Ascending aorta (tissue), 2 donors: ENCODE measurements around the gene TRIM29. TPM values are rescaled to one million over a fixed set of nuclear protein-coding genes. Genes with fewer than 3 reads are reported as not detected.

Experiments used
- DNase-seq, 2 donors: peaks; one replicate each; pipeline ENCODE4 v3.0.0-alpha.2; 2019; ENCODE audit warnings: low spot score in 2 of 2
- H3K27ac ChIP-seq, 2 donors: fragments of 200-600 bp; sonication (generic); one replicate each; pipeline ENCODE4 v1.5.1; 2016 to 2017; ENCODE audit warnings: mild to moderate bottlenecking in 1 of 2
- H3K27me3 ChIP-seq: fragments of 200-600 bp; sonication (generic); one replicate; pipeline ENCODE4 v1.5.1; 2017
- H3K36me3 ChIP-seq, 2 donors: fragments of 200-600 bp; sonication (generic); one replicate each; pipeline ENCODE4 v1.5.1; 2016
- H3K4me1 ChIP-seq, 2 donors: fragments of 200-600 bp; sonication (generic); one replicate each; pipeline ENCODE4 v1.5.1; 2016 to 2017; ENCODE audit warnings: mild to moderate bottlenecking in 1 of 2
- H3K4me3 ChIP-seq, 2 donors: fragments of 200-600 bp; sonication (generic); one replicate each; pipeline ENCODE4 v1.5.1; 2016 to 2017; ENCODE audit warnings: mild to moderate bottlenecking in 1 of 2
- H3K9me3 ChIP-seq, 2 donors: fragments of 200-600 bp; sonication (generic); one replicate each; pipeline ENCODE4 v1.5.1; 2016
- CTCF ChIP-seq, 3 experiments: fragments of 200-600 bp in 2 of 3; fragments of 450-650 bp in 1 of 3; sonication (generic) in 2 of 3; IDR thresholded peaks; one replicate each; pipeline ENCODE4 v1.5.1; 2016 to 2019; ENCODE audit warnings: antibody characterized with exemption in 3 of 3, mild to moderate bottlenecking in 1 of 3, moderate library complexity in 1 of 3
- intact Hi-C: fragments of 100-400 bp; cut with DNase I; formaldehyde crosslinking; loops from one replicate; pipeline ENCODE4 v1.15.1; 2023
- total RNA-seq: library from RNA; depleted of rRNA; stranded (reverse); fragments of >200 nt; gene quantifications from one replicate; pipeline ENCODE4 v1.1.0, GENCODE V29; 2016

Gene TRIM29
- total RNA-seq, 1 donor from 2014 or later, result 0.43 TPM

- no peaks in the 10 kb centered on the region for H3K27me3 ChIP-seq
- DNase-seq, result peak in 1 of 2 donors; percentile 58
- intact Hi-C loops, result no loop called here
- H3K36me3 ChIP-seq, result no peaks in the 10 kb centered on the region
- TF ChIP-seq CTCF (IDR thresholded peaks at IDR 0.05), result no peak
- H3K27ac ChIP-seq, result no peak overlapping the region
- peaks cover 0 to 6% of the 10 kb centered on the region in 2 donors for H3K4me1 ChIP-seq
- no peak overlapping the region for H3K4me3 ChIP-seq
- H3K9me3 ChIP-seq, result no peaks in the 10 kb centered on the region
These were observed 74.1 kb downstream of the TRIM29 start for GRCh38 chr11:120063686-120064340.

GRCh38 chr11:120062561-120062930, 75.4 kb downstream of the TRIM29 start:
- Histone ChIP-seq H3K4me1 (peaks cover 0 to 6% of the 10 kb centered on the region in 2 donors), H3K9me3 (no peaks in the 10 kb centered on the region), H3K27ac (no peak overlapping the region), H3K36me3 (no peaks in the 10 kb centered on the region), H3K4me3 (no peak overlapping the region), H3K27me3 (no peaks in the 10 kb centered on the region)
- DNase-seq, result peak in 1 of 2 donors; percentile 39
- no peak for TF ChIP-seq CTCF (IDR thresholded peaks at IDR 0.05)
- intact Hi-C loops, result no loop called here

GRCh38 chr11:120061761-120062560, 76.0 kb downstream of the TRIM29 start:
- peak in 1 of 3 experiments; percentile 26 for TF ChIP-seq CTCF (IDR thresholded peaks at IDR 0.05)
- H3K27me3 ChIP-seq, result no peaks in the 10 kb centered on the region
- no peak overlapping the region for H3K27ac ChIP-seq
- peak in 1 of 2 donors; percentile 58 for DNase-seq
- peaks cover 0 to 6% of the 10 kb centered on the region in 2 donors for H3K4me1 ChIP-seq
- no peaks in the 10 kb centered on the region for H3K36me3 ChIP-seq
- intact Hi-C loops, result no loop called here
- no peaks in the 10 kb centered on the region for H3K9me3 ChIP-seq
- no peak overlapping the region for H3K4me3 ChIP-seq

Other genes starting within 250 kb of the TRIM29 start
- gene OAF, start 72.9 kb upstream of the TRIM29 start, total RNA-seq, result 216 TPM
- not detected for gene POU2F3, start 102.0 kb upstream of the TRIM29 start, total RNA-seq
- 8.4 TPM for gene TLCD5, start 187.2 kb upstream of the TRIM29 start, total RNA-seq
- 65.9 TPM for gene ARHGEF12, start 198.3 kb upstream of the TRIM29 start, total RNA-seq